CD4-positive, alpha-beta T cell treated with Interleukin-4 for 4 hours (primary cell): ENCODE measurements around the gene RAB1A.
"Not testable (repeated sequence)": the region's sequence is repeated elsewhere in the genome, so short reads cannot be mapped to it uniquely, and the experiment has no call there.

Source experiments
- DNase-seq: peaks from one replicate; pipeline ENCODE4 v3.0.0-alpha.2; 2020

Gene RAB1A

GRCh38 chr2:65134158-65134557 lies 4.3 kb upstream of the RAB1A start:
- DNase-seq: no peak

GRCh38 chr2:65133626-65134025 lies 3.7 kb upstream of the RAB1A start:
- DNase-seq: no peak

DNA sequence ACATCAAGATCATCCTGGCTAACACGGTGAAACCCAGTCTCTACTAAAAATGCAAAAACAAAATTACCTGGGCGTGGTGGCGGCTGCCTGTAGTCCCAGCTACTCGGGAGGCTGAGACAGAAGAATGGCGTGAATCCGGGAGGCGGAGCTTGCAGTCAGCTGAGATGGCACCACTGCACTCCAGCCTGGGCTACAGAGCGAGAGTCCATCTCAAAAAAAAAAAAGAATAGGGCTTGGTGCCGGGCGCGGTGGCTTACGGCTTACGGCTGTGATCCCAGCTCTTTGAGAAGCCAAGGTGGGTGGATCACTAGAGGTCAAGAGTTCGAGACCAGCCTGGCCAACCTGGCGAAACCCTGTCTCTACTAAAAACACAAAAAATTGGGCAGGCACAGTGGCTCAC lies 3.0 kb upstream of the RAB1A start:
- DNase-seq: not testable (repeated sequence)

DNA sequence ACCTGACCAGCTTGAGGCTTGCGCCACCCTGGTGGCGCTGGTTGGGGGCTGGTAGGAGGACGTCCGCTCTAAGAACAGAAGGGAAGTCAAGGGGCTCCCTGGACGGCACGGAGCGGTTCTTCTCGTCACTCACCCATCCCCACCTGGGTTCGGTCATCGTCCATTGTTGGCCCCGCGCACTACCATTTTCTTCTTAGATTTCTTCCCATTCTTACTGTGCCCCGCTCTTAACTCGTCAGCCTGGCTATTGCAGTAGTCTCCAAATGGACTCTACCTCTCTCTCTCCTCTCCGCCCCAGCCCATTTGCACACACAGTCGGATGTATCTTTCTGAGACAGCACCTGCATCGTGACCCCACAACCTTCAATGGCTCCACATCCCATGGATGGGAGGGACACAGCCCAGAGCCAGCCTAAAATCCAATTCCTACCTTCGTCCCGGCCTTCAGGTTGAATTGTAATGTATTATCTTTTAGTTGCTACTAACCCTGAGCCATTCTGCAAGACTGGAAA lies 814 bp upstream of the RAB1A start:
- DNase-seq: no peak

DNA sequence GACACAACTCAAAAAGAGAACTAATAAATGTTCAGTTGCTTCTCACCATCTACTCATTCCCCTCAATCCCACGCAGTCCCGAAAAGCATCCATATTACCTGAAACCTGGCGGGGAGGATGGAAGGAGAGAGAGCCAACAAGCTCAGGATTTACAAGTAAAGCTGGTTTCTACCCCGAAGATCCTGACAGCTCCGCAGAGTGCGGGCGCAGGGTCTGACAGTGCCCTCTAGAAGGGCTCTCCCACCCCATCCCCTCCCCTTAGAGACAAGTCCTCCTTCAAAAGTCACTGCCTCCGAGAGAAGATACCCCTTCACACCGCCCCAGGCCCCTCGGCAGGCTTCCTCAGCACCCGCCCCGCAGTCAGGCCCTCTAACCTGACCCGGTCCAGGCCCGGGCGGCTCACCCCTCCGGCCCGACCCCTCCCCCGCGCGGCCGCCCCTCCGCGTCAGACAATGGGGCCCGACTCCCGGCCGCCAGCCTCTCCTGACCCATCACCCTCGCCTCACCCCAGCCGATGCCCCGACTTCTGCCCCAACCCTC lies 550 bp downstream of the RAB1A start:
- DNase-seq: no peak

- peak; percentile 27 for DNase-seq
Observed at GRCh38 chr2:65128297-65129190, 1.4 kb downstream of the RAB1A start.

GRCh38 chr2:65125457-65125856 lies 4.4 kb downstream of the RAB1A start:
- not testable (repeated sequence) for DNase-seq

DNA sequence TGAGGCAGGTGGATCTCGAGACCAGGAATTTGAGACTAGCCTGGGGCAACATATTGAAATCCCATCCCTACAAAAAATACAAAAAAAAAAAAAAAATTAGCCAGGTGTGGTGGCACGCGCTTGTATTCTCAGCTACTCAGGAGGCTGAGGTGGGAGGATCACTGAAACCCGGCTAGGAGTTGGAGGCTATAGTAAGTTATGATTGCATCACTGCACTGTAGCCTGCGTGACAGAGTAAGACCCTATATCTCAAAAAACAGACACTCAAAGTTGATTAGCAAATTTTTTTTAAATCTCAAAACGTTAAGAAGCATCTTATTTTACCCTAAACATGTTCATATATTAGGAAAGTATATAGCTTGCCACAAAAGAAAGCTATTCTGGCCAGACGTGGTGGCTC lies 7.6 kb downstream of the RAB1A start:
- DNase-seq: no peak

- no peak for DNase-seq
Observed at GRCh38 chr2:65120990-65121693, 8.8 kb downstream of the RAB1A start.

GRCh38 chr2:65116645-65117044 lies 13.3 kb downstream of the RAB1A start:
- no peak for DNase-seq

- no peak for DNase-seq
Observed at GRCh38 chr2:65114921-65115320, 15.0 kb downstream of the RAB1A start.

DNA sequence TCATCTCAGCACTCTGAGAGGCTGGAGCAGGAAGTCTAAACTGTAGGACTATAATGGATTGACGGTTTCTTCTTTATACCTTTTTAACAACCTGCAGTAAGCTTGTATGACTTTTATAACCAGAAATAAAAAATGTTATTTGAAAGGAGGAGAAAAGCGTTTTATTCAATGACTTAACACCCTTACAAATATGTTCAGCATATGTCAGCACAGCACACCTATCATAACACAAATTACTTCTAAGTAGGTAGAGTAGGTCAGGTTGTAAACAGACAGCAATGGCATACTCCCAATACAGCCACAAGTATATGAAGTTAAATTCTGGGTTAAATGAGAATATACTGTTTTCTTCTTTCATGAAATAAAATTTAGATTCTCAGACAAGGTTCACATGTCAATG lies 16.1 kb downstream of the RAB1A start:
- DNase-seq: no peak

GRCh38 chr2:65113229-65113628 lies 16.7 kb downstream of the RAB1A start:
- no peak for DNase-seq

GRCh38 chr2:65112633-65113032 lies 17.3 kb downstream of the RAB1A start:
- no peak for DNase-seq

GRCh38 chr2:65108780-65109179 lies 21.1 kb downstream of the RAB1A start:
- no peak for DNase-seq

GRCh38 chr2:65107530-65107929 lies 22.4 kb downstream of the RAB1A start:
- DNase-seq: no peak

DNA sequence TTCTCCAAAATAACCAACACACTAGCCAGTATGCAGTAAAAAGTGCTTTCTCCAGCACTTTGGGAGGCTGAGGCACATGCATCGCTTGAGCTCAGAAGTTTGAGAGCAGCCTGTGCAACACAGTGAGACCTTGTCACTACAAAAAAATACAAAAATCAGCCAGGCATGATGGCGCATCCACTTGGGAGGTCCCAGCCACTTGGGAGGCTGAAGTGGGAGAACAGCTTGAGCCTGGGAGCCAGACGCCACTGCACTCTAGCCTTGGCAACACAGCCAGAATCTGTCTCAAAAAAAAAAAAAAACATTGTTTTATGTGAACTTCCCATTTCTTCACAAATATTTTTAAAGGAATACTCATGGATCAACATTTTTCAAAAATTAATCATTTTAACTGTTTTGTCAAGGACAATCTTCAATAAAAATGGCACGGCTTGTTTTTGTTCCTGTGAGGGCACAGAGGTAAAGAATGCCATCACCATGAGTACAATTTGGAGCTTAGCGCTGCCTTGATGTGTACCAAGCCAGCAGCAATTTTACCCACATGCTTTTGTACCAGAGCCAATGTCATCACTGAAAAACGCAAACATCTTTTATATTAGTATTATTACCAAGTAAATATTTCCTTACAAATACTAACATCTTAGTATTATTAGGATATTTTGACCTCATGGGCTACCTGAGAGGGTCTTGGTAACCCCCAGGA lies 26.7 kb downstream of the RAB1A start:
- DNase-seq: no peak

GRCh38 chr2:65101071-65101470 lies 28.8 kb downstream of the RAB1A start:
- no peak for DNase-seq

DNA sequence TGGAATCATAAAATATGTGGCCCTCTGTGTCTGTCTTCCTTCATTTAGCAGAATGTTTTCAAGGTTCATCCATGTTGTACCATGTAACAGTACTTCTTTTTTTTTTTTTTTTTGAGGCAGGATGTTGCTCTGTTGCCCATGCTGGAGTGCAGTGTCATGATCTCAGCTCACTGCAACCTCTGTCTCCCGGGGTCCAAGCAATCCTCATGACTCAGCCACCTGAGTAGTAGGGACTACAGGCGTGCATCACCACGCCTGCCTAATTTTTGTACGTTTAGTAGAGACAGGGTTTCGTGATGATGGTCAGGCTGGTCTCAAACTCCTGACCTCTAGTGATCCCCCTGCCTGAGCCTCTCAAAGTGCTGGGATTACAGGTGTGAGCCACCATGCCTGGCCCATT lies 31.2 kb downstream of the RAB1A start:
- no peak for DNase-seq

GRCh38 chr2:65097844-65098243 lies 32.1 kb downstream of the RAB1A start:
- DNase-seq: no peak

- DNase-seq: no peak
Observed at GRCh38 chr2:65096948-65097347, 33.0 kb downstream of the RAB1A start.

DNA sequence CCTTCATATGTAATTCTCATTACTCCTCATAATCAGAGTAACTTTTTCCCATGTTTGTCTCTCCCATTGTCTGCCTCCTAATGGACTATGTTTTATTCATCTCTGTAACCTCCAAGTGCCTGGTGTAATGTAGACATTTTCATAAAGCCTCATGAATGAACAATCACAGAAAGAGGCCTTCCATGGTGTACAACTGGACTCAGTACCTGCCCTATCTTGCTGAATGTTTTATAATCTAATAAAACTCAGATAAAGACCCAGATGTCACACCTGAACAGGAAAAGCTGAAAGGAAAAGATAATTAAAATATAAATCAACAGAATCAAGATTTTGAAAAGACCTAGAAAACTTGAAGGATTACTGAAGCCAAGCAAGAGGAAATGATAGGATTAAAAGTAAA lies 36.7 kb downstream of the RAB1A start:
- no peak for DNase-seq

- no peak for DNase-seq
Observed at GRCh38 chr2:65092791-65093190, 37.1 kb downstream of the RAB1A start.
